Measurements from ENCODE around the gene PALD1.

DNA sequence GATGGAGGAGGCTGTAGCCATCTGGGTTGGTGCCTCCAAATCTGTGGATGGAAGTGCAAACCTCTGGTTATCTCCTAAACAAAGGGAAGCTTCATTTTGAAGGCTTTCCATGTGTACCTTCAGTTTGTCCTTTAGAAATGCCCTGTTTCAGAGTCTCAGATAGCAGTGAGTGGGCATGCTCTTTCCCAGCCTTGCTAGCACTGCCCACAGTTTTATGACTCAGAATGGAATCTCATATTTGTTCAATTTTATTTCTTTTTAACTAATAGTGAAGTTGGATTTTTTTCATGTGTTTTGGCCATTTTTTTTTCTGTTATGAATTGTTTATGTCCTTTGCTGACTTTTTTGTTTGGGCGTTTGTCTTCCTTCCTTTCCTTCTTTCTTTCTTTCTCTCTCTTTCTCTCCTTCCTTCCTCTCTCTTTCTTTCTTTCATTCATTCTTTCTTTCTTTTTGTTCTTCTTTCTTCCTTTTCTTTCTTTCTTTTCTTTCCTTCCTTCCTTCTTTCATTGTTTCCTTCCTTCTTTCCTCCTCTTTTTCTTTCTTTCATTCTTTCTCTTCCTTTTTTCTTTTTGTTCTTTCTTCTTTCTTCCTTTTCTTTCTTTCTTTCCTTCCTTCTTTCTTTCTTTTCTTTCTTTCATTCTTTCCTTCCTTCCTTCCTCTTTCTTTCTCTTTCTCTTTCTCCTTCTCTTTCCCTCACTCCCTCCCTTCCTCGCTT is 98.4 kb downstream of the PALD1 start:
- no peak for TF ChIP-seq NFE2L2 (IDR thresholded peaks at IDR 0.05; ENCODE audit: low read depth, low read length)
- TF ChIP-seq, protein P1, sequence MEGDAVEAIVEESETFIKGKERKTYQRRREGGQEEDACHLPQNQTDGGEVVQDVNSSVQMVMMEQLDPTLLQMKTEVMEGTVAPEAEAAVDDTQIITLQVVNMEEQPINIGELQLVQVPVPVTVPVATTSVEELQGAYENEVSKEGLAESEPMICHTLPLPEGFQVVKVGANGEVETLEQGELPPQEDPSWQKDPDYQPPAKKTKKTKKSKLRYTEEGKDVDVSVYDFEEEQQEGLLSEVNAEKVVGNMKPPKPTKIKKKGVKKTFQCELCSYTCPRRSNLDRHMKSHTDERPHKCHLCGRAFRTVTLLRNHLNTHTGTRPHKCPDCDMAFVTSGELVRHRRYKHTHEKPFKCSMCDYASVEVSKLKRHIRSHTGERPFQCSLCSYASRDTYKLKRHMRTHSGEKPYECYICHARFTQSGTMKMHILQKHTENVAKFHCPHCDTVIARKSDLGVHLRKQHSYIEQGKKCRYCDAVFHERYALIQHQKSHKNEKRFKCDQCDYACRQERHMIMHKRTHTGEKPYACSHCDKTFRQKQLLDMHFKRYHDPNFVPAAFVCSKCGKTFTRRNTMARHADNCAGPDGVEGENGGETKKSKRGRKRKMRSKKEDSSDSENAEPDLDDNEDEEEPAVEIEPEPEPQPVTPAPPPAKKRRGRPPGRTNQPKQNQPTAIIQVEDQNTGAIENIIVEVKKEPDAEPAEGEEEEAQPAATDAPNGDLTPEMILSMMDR (conservative IDR thresholded peaks at IDR 0.05; ENCODE audit: low read depth, low read length), result no peak
- TF ChIP-seq BHLHE40 (IDR thresholded peaks at IDR 0.05; ENCODE audit: low read depth, low read length), result no peak
- TF ChIP-seq, protein P2, sequence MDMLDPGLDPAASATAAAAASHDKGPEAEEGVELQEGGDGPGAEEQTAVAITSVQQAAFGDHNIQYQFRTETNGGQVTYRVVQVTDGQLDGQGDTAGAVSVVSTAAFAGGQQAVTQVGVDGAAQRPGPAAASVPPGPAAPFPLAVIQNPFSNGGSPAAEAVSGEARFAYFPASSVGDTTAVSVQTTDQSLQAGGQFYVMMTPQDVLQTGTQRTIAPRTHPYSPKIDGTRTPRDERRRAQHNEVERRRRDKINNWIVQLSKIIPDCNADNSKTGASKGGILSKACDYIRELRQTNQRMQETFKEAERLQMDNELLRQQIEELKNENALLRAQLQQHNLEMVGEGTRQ (IDR thresholded peaks at IDR 0.05; ENCODE audit: low read depth, low read length), result no peak
- no peak for TF ChIP-seq POLR2A (IDR thresholded peaks at IDR 0.05; ENCODE audit: low read depth, low read length)
- no peak for TF ChIP-seq MAFK (IDR thresholded peaks at IDR 0.05; ENCODE audit: low read depth, low read length)
- TF ChIP-seq FOS (IDR thresholded peaks at IDR 0.05; ENCODE audit: low read depth, low read length), result no peak

Measured in IMR-90 (cell line).